ENCODE results near the gene SLC4A5. TPM values are rescaled to one million over a fixed set of nuclear protein-coding genes. Genes with fewer than 3 reads are reported as not detected.

The SLC4A5 gene
- polyA plus RNA-seq, 1 of the 3 experiments (the other 2 are of a cell fraction), result 0.25 TPM

DNA sequence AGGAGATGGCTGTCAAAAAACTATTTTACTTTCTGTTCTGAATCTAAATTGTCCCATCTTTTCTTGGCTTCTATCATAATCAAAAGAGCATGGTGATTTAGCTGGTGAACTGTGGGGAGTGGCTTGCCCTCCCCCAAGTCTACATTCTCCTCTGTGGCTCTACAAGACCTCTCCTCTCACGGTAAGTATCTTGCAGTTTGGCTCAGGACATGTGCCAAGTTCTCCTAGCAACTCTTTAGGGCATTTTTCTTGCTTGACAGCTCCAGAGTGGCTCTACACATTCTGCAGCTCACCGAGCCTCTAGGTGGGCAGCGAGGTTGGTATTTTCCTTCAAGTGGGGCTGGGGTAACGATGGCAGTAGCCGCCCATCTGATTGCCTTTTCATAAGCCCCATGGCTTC, 29.1 kb downstream of the SLC4A5 start:
- peaks cover 0 to 8% of the 10 kb centered on the region in 2 experiments for H3K36me3 ChIP-seq (replicated peaks in 1 of 2; ENCODE audit: control insufficient read depth in 1 of 2, insufficient read depth in 2 of 2, low read length in 1 of 2)
- H3K4me2 ChIP-seq, result no peak overlapping the region
- peaks cover 0 to 12% of the 10 kb centered on the region in 2 experiments; a peak in 2 of 4 replicates for H3K4me1 ChIP-seq (ENCODE audit: control insufficient read depth in 1 of 2, insufficient read depth in 2 of 2, low read depth in 1 of 2, low read length in 1 of 2)
- ChIA-PET CTCF (interaction anchor here (1.0 to 9.6 kb wide), 2 partner anchors 19 to 20 kb away, joined by 3 to 63 read pairs; no protein-coding TSS in a partner anchor), POLR2A (no interaction called here)
- H3K9me2 ChIP-seq, result no peaks in the 10 kb centered on the region
- H3K27ac ChIP-seq (ENCODE audit: low read depth in 2 of 2, low read length in 1 of 2), result no peak overlapping the region
- TF ChIP-seq ELF1 (IDR thresholded peaks at IDR 0.05) (no peak), RXRA (IDR thresholded peaks at IDR 0.05; ENCODE audit: borderline replicate concordance, low read depth) (no peak), JUND (IDR thresholded peaks at IDR 0.05) (no peak), NRF1 (IDR thresholded peaks at IDR 0.05; ENCODE audit: low read depth, low read length) (no peak), EZH2phosphoT487 (IDR thresholded peaks at IDR 0.05; ENCODE audit: borderline replicate concordance, low read depth) (no peak), MEF2A (IDR thresholded peaks at IDR 0.05; ENCODE audit: borderline replicate concordance, low read depth) (no peak), GATA2 (CRISPR knock-in tag; IDR thresholded peaks at IDR 0.05) (no peak), CHD2 (IDR thresholded peaks at IDR 0.05; ENCODE audit: low read length, partially characterized antibody) (no peak), TAF1 (IDR thresholded peaks at IDR 0.05; ENCODE audit: borderline replicate concordance, low read depth, low read length) (no peak), EP300 (IDR thresholded peaks at IDR 0.05; ENCODE audit: borderline replicate concordance in 1 of 2, low read depth in 1 of 2, low read length in 1 of 2) (no peak), YY1 (IDR thresholded peaks at IDR 0.05; ENCODE audit: low read depth) (no peak), TCF12 (IDR thresholded peaks at IDR 0.05) (no peak), POLR2AphosphoS5 (IDR thresholded peaks at IDR 0.05; ENCODE audit: low read depth, low read length) (no peak), FOXJ3 (CRISPR knock-in tag; IDR thresholded peaks at IDR 0.05) (no peak), TEAD4 (IDR thresholded peaks at IDR 0.05; ENCODE audit: borderline replicate concordance, insufficient read depth) (no peak), RCOR1 (IDR thresholded peaks at IDR 0.05; ENCODE audit: low read length) (no peak), SIN3A (IDR thresholded peaks at IDR 0.05; ENCODE audit: borderline replicate concordance, low read depth, low read length) (no peak)
- TF ChIP-seq, protein P1, sequence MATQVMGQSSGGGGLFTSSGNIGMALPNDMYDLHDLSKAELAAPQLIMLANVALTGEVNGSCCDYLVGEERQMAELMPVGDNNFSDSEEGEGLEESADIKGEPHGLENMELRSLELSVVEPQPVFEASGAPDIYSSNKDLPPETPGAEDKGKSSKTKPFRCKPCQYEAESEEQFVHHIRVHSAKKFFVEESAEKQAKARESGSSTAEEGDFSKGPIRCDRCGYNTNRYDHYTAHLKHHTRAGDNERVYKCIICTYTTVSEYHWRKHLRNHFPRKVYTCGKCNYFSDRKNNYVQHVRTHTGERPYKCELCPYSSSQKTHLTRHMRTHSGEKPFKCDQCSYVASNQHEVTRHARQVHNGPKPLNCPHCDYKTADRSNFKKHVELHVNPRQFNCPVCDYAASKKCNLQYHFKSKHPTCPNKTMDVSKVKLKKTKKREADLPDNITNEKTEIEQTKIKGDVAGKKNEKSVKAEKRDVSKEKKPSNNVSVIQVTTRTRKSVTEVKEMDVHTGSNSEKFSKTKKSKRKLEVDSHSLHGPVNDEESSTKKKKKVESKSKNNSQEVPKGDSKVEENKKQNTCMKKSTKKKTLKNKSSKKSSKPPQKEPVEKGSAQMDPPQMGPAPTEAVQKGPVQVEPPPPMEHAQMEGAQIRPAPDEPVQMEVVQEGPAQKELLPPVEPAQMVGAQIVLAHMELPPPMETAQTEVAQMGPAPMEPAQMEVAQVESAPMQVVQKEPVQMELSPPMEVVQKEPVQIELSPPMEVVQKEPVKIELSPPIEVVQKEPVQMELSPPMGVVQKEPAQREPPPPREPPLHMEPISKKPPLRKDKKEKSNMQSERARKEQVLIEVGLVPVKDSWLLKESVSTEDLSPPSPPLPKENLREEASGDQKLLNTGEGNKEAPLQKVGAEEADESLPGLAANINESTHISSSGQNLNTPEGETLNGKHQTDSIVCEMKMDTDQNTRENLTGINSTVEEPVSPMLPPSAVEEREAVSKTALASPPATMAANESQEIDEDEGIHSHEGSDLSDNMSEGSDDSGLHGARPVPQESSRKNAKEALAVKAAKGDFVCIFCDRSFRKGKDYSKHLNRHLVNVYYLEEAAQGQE (IDR thresholded peaks at IDR 0.05; ENCODE audit: low read depth, low read length), result no peak
- TF ChIP-seq, protein P2, sequence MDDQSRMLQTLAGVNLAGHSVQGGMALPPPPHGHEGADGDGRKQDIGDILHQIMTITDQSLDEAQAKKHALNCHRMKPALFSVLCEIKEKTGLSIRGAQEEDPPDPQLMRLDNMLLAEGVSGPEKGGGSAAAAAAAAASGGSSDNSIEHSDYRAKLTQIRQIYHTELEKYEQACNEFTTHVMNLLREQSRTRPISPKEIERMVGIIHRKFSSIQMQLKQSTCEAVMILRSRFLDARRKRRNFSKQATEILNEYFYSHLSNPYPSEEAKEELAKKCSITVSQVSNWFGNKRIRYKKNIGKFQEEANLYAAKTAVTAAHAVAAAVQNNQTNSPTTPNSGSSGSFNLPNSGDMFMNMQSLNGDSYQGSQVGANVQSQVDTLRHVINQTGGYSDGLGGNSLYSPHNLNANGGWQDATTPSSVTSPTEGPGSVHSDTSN (IDR thresholded peaks at IDR 0.05), result no peak
- TF ChIP-seq, protein P3, sequence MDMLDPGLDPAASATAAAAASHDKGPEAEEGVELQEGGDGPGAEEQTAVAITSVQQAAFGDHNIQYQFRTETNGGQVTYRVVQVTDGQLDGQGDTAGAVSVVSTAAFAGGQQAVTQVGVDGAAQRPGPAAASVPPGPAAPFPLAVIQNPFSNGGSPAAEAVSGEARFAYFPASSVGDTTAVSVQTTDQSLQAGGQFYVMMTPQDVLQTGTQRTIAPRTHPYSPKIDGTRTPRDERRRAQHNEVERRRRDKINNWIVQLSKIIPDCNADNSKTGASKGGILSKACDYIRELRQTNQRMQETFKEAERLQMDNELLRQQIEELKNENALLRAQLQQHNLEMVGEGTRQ (IDR thresholded peaks at IDR 0.05; ENCODE audit: borderline replicate concordance, low read depth, low read length), result no peak
- no peak for DNase-seq
- H3K9ac ChIP-seq, result no peak overlapping the region
- no peaks in the 10 kb centered on the region for H4K20me1 ChIP-seq (ENCODE audit: insufficient read depth)
- no peaks in the 10 kb centered on the region for H3K27me3 ChIP-seq (ENCODE audit: insufficient read depth)
- H3K4me3 ChIP-seq (ENCODE audit: low read depth in 2 of 2, low read length in 1 of 2), result no peak overlapping the region
- H3K9me3 ChIP-seq, result 0 out of 2 replicates have a peak, but pooled peaks cover 6% of the 10 kb centered on the region
- no peaks in the 10 kb centered on the region for H3K79me2 ChIP-seq (ENCODE audit: insufficient read depth)
- H3F3A ChIP-seq (replicated peaks; ENCODE audit: insufficient read depth), result no peaks in the 10 kb centered on the region
- H2AFZ ChIP-seq (ENCODE audit: low read depth), result no peak overlapping the region
- 87% methylated on average over 5 of the region's 5 CpGs for WGBS (ENCODE audit: low lambda C conversion rate)
